NCI-H2196 (cell line): ENCODE measurements around the gene EBP.
A peak's percentile ranks its signal among the peaks of the same experiment; 100 is the strongest.

ENCODE experiments used
- DNase-seq: peaks from one replicate; lab custom pipeline; 2025; ENCODE audit not compliant: unreplicated experiment; lab: John Stamatoyannopoulos, UW

Gene EBP

DNA sequence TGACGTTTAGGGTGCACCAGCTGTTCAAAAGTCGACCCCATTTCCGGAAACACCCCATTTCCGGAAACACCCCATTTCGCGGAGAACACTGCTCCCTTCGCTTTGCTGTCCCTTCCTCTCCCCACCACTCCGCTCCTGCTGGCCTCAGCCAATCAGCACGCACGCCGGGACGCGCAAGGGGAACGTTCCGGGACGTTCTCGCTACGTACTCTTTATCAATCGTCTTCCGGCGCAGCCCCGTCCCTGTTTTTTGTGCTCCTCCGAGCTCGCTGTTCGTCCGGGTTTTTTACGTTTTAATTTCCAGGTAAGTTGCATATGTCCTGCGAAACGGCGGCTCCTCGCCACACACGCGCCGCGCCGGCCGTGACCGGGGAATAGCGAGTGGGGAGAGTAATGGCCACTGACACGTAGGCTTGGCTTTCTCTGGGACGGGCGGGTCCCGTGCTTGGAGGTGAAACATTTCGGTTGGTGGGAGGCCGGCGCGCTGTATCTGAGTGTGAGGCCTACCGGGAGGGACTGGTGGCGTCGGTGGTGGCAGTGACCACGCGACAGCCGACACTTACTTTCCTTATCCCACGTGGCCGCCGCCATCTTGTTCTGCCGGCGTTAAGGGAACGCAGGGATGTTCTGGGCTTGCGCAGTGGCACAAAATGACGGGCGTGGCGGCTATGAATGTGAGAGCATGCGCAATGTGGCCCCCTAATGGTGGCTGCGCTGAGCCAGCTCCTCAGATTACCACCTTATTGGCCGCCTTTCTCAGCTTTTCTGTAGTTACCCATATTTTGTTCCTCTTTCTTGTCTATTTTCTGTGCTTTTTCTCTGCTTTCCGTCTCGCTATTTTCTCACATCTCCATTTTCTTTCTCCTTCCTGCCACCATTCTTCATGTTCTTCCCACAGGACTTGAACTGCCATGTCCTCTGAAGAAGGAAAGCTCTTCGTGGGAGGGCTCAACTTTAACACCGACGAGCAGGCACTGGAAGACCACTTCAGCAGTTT, 53.0 kb downstream of the EBP start, which contains the start of gene RBM3:
TSS of gene RBM3 (plus strand) at position 215 of the 997 bp plus-strand sequence. CDS start at position 912, 697 bp downstream.
- DNase-seq: peak; percentile 87

GRCh38 chrX:48575642-48576041, 54.0 kb downstream of the EBP start:
- no peak for DNase-seq

DNA sequence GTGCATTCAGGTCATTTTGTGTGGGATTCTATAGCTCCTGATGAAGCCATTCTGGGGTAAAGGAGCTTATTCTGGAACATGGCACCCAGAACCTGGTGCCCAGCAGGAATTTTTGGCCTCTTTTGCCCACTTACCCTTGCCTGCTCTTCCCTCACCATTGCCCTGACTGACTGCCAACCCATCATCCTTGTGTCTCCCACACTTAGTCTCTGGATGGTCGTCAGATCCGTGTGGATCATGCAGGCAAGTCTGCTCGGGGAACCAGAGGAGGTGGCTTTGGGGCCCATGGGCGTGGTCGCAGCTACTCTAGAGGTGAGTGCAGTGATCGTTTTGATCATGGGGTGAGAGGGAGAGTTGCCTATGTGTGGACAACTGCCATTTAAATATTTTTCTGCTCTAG, 54.5 kb downstream of the EBP start:
- no peak for DNase-seq
